Stromal cell of bone marrow (primary cell): ENCODE measurements around the gene CNPY1.

Experiments used
- DNase-seq: peaks from one replicate; pipeline ENCODE4 v3.0.0-alpha.2; 2012; ENCODE audit warnings: low read depth

Gene CNPY1

DNA sequence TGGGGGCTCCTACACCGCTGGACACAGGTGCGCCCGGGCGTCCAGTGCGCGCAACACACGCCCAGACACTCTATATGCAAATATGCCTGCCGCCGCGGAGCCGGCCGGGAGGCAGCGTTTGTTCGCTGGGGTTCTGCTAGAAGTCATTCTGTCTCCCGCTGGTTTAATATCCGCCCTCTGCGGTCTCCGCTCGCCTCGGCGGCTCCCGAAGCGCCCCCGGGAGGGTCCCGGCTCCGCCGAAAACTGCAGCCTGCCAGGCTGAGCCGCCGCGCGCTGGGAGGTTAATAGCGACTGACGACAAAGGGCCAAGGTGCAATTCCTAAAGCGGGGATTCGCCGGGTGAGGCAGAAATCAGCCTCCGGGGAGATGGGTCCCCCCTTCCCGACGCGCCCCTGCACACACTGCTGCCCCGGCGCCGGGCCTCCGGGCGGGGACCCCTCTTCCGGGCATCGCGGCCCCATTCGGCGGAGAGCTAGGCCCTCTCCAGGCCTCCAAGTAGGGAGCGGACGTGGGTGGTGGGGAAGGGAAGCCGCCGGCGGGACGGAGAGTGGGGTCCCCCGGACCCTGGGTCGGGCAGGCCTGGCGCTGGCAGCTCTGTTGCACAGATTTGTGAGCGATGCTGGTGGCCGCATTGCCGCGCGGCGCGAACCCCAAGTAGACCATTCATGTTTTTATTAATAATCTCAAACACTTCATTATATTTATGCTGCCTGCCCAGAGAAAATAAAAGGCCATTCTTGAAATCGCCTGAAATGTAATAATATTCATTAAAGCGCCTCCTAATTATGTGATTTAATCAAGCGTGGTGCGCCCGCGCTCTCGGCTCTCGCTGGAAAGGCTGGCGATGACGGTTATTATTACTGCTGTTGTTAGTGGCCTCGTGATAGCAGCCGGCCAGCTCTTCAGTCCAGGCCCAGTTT, 79.3 kb downstream of the CNPY1 start:
- no peak for DNase-seq

DNA sequence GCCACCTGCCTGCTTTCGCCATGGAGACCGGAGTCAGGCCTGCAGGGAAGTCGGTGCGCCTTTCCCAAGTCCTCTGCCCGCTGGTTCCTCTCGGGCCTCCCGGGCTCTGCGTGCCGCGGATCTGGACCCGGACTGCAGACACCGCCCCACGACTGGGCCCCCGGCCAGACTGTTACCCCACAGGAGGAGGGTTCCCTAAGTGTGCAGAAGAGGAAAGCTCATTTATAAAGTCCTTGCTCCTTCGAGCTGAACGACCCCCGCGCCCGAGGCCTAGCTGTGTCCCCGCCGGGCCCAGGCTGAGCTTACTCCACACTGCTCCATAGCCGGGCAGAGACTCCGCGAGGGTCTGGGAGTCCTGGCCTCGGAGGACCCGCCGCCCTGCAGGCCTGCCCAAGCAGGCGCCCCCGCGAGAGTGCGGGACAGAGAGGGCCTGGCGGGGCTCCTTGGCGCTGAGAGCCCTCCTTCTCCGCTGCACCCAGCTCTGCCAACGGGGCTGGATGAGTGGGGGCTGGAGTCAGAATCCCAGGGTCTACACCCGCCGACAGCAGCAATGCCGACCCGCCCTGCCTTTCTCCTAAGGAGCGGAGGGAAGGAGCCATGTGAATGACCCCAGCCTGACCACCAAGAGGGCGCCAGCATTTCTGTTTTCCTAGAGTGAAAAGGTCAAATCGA, 80.1 kb downstream of the CNPY1 start:
- no peak for DNase-seq

DNA sequence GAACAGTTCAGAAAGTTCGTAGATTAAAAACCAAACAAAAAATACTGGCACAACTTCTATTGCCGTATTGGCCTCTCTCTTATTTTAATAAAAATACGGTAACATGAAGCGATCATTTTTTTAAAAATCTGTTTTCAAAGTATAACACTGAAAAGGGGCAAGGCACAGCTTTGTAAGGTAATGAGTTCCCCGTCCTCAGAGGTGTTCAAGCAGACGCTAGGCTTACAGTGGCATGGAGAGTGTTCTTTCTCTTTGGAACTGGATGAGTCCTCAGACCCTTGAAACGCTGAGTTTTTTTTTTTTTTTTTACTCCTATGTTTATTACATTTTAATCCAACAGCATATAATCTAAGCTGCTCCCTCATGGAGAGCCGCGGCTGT, 80.6 kb downstream of the CNPY1 start:
- DNase-seq = no peak

DNA sequence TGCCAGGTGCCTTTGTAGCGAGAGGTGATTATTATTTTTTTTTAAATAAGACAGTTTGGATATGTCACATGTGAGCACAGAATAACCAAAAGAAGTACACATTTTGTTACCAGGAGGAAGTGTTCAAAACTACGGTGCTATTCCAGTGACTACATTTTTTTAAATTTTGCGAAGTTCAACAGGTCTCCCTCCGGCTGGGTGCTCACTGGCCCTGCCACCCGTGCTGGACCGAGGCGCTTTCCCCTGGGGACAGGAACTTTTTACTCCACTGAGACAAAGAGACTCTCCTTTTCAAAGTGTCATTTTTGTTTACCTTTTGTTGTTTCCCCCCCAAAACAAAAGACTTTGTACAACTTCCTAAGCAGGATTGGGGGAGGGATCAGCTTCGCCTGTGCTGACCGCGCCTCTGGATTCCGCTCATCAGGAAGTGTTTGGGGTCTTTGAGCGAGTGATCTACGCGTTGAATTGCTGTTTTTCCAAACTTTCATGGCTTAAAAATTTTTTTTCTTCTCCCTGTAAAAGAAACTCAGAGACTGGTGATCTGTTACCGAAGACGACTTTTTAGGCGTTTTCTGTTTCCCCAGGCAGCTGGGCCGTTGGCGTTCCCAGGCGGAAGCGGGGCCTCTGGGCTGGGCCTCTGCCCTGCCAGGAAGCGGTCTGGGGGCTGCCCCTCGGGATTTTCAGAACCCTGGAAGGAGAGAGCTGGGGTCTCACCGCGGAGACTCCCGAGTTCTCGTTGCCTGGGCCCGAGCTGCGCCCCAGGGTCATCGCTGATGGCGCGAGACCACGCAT, 81.2 kb downstream of the CNPY1 start:
- no peak for DNase-seq

DNA sequence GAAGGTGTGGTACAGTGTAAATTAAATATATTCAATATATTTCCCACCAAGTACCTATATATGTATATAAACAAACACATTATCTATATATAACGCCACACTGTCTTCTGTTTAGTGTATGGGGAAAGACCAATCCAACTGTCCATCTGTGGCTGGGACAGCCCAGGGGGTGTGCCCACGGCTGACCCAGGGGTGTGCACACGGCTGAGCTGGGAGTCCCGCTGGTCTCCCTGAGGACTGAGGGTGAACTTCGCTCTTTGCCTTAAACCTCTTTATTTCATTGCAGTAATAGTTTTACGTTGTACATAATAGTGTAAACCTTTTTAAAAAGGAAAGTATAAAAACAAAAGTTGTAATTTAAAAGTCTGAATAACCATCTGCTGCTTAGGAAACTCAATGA, 82.2 kb downstream of the CNPY1 start:
- DNase-seq = no peak

DNA sequence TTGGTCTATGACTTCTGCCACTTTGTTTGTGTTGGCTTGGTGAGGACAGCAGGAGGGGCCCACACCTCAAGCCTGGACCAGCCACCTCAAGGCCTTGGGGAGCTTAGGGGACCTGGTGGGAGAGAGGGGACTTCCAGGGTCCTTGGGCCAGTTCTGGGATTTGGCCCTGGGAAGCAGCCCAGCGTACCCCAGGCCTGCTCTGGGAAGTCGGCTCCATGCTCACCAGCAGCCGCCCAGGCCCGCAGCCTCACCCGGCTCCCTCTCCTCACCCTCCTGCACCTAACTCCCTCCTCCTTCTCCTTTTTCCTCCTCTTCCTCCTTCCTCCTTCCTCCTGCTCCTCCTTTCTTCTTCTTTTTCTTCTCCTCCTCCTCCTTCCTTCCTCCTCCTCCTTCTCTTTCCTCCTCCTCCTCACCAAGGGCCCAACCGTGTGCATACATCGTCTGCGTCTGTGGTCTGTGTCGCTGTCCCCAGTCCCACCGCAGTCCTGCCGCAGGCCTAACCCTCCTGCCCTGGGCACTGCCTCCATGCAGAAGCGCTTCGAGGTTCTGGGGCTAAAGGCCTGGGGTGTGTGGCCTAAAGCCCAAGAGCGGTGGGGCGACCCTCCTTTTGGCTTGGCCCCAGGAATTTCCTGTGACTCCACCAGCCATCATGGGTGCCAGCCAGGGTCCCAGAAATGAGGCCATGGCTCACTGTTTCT, 83.1 kb downstream of the CNPY1 start:
- no peak for DNase-seq

DNA sequence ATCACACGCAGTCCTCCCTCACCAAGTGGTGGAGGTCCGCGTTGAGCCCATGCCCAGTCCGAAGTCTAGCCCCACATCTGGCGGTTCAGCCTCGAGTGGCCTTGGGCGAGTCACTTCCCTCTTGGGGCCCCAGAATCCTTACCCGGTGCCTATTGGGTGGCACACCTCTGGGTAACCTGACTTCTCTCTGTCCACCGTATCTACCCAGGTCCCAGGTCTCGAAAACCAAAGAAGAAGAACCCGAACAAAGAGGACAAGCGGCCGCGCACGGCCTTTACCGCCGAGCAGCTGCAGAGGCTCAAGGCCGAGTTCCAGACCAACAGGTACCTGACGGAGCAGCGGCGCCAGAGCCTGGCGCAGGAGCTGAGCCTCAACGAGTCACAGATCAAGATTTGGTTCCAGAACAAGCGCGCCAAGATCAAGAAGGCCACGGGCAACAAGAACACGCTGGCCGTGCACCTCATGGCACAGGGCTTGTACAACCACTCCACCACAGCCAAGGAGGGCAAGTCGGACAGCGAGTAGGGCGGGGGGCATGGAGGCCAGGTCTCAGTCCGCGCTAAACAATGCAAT, 84.1 kb downstream of the CNPY1 start:
- no peak for DNase-seq

DNA sequence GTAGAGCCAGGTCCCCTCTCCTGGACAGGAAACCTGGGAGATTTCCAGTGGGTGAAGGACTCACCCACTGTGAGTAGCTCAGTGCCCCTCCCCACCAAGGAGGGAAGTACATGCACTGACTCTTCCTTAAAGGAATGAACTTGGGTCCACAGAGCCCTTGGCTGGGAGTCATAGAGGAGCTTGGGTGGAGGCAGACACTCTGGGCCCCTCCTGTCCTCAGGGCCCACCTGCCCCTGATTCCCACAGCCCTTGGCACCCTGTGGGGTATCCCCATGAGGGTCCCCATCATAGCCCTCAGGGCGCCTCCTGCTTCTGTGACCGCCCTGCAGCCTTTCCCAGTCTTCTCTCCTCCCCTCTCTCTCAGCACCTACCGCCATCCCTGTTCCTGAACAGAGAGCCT, 84.7 kb downstream of the CNPY1 start:
- no peak for DNase-seq

DNA sequence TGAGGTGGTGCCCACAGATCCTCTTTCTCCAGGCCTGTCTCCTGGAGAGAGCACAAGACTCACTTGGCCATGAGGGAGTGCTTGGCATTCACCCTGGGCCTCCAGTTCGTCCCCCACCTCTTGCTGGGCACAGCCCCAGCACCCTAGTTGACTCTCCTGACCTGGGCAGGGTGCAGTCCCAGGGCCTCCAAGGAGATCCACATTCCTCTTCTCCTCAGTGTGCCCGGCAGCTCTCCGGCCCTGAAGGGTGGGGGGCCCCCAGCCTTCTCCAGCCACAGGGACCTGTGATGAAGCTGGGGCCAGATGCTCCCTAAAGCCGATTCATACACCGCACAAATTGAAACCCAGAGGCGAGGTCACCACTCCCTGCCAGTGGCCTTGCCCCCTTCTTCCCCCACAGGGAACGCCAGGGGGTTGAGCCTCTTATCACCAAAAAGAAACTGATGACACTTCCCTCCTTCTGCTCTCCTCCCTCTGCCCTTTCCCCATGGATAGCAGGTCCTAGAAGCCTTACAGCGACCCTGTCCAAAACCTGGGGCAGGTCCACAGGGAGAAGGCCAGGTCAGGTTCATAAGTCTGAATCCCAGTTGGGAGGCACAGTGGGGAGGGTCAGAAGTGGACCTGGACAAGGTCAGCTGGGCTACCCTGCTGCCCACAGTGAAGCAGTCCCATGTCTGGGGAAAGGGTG, 85.3 kb downstream of the CNPY1 start:
- no peak for DNase-seq

DNA sequence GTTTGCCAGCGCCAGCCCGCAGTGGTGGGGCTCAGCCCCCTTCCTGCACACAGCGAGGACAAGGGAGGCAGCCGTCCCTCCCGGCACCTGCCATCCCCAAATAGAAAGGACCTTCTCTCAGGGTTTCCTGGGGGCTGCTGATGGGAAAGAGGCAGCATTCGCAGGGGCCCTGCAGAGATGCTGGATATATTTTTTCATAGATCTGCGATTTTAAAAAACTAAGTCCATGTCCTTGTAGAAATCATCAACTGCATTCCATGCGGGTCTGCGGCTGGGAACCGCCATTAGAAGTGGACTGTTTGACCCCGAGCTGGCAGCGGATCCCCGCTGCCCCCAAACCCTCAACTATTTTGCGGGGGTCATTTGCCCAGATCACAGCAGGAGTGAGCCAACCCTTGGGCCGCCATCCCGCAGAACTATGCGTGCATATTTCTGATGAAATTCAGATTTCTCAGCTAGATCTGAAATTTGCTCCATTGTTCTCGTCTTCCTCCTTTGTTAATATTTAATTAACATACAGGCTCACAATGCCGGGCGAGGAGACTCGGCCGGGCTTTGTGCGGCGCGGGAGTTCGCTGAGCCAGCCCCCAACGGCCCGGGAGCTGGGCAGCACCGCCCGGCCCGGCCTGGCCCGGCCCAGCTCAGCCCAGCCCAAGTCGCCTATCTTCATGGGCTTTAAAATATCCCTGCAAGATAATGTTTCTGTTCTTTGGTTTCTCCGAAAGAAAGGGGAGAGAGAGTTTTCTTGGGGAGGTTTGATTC, 86.5 kb downstream of the CNPY1 start:
- DNase-seq = no peak

DNA sequence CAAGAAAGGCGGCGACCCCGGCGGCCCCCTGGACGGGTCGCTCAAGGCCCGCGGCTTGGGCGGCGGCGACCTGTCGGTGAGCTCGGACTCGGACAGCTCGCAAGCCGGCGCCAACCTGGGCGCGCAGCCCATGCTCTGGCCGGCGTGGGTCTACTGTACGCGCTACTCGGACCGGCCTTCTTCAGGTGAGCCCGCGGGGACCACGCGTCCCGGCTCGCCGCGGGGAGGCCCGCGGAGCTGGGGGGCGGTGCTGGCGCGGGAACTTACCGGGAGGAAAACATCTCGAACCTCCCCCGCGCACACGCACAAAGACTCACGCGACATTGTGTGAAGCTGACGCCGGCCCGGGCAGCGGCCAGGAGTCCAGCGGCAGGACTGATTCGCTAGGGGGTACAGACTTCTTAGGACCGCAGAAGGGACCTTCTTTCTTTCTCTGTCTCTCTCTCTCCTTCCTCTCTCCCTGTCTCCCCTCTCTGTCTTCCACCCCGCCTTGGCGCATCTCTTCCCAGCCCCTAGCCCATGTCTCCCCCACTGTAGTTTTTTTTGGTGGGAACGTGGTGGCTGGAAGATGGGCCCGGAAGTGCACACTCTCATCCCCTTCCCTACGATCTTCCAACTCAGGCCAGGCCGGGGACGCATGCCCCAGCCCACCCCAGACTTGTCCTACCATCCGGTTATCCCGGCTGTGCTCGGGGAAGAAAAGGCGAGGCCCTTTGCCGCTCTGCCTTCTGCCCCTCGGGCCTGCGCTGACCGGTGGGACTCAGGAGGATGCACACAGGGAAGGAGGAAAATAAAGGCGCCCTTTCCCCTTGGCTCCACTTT, 87.3 kb downstream of the CNPY1 start:
- no peak for DNase-seq

DNA sequence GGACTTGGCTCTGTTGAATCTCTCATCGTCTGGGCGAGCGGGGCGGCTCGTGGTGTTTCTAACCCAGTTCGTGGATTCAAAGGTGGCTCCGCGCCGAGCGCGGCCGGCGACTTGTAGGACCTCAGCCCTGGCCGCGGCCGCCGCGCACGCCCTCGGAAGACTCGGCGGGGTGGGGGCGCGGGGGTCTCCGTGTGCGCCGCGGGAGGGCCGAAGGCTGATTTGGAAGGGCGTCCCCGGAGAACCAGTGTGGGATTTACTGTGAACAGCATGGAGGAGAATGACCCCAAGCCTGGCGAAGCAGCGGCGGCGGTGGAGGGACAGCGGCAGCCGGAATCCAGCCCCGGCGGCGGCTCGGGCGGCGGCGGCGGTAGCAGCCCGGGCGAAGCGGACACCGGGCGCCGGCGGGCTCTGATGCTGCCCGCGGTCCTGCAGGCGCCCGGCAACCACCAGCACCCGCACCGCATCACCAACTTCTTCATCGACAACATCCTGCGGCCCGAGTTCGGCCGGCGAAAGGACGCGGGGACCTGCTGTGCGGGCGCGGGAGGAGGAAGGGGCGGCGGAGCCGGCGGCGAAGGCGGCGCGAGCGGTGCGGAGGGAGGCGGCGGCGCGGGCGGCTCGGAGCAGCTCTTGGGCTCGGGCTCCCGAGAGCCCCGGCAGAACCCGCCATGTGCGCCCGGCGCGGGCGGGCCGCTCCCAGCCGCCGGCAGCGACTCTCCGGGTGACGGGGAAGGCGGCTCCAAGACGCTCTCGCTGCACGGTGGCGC, 88.1 kb downstream of the CNPY1 start, which contains the start of gene EN2:
Gene EN2 (plus strand): TSS at position 19 of the 767 bp plus-strand sequence. CDS start 249 bp downstream, at position 268.
- no peak for DNase-seq

DNA sequence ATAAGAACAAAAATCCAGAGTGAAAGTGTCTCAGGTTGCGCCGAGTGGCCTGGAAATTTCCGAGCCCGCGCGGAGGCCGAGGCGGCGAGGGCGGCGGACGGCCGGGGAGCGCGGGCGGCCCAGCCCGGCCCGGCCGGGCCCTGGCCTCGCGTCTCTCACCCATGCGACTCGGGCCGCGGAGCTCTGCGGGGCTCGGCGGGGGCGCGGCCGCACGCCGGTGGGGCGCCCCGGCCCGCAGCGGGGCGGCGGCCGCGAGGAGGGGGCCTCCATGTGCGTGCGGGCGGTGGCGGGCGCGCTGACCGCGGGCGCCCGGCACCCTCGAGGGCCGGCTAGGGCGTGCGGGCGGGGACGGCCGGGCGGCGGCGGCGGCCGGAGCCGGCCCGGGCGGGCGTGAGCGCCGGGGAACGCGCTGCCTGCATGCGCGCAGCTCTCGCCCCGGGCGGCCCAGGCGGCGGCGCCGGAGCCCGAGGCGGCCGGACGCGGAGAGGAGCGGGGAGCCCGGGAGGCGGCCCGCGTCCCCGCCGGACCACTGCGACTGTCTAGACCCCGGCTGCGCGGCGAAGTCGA, 88.7 kb downstream of the CNPY1 start:
- no peak for DNase-seq

DNA sequence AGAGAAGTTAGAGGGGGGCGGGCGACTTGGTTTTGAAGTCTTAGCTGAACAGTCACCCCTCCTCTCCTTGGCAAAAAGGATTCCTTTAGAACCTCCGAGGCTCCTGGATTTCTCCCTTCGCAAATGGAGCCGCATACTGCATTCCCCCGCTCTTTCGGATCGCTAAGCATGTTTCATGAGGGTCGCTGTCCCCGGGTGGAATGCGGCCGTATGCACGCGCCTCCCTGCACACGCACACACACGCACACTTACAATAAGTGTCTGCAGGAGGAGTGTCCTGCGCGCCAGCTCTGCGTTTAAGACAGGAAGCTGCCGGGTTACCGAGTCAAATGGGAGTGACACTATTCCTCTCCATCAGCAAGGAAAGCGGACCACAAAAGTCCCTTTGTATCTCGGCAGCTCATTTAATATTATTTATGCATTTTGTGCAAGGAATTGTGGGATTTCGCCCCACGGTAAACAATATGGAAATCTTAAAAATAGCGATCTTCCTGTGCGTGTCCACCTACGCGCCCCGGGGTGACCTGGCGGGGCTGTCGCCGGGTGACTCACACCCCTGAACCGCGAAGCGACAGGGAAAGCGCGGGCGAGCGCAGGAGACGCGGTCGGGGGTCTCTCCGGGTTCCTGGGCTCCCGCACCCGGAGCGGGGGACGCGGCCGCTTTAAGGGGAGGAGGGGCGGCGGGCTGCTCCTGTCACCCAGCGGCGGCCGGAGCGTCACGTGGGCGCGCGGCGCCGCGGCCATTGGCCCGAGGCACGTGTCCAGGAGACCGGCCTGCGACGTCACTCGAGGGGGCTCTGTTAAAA, 89.4 kb downstream of the CNPY1 start:
- peak; percentile 13 for DNase-seq

DNA sequence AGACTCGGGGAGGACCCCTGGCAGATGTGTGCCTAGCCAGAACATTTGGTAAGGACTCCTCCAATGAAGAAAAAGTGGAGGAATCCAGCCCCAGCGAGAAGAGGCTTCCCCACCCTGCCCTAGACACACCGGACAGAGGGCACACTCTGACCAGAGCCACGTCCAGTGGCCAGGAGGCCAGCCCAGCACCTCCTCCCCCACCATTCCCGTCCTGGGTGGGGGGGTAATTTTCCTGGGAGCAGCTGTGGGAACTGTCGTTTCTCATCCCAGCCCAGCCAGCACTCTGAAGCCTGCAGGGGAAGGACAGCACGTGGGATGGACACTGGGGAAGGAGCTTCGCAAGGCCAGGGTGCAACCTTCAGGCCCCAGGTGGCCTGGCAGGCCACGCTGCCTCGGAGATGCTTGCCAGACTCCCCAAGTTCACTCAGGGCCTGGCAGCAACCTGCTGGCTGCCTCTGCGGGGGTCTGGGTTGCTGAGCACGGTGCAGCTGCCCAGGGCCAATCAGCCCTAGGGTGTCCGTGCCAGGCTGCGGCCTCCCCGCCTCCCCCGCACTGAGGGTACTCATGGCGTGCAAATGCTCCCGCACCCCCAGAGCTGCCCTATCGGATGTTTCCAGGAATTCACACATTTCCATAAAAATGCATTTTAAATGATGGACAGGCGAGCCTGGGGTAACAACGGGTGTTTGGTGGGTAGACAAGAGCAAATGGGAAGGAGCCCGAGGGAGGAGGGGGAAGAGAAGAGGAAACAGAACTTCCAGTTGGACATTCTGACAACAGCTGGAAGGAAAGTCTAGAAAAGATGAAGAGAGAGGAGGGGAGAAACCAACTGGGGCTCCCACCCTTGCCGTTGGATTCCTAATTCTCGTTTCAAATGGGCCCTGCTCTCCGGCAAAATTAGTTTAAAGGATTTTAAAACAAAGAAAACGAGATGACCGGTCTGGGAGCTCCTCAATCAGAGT, 90.3 kb downstream of the CNPY1 start:
- no peak for DNase-seq

DNA sequence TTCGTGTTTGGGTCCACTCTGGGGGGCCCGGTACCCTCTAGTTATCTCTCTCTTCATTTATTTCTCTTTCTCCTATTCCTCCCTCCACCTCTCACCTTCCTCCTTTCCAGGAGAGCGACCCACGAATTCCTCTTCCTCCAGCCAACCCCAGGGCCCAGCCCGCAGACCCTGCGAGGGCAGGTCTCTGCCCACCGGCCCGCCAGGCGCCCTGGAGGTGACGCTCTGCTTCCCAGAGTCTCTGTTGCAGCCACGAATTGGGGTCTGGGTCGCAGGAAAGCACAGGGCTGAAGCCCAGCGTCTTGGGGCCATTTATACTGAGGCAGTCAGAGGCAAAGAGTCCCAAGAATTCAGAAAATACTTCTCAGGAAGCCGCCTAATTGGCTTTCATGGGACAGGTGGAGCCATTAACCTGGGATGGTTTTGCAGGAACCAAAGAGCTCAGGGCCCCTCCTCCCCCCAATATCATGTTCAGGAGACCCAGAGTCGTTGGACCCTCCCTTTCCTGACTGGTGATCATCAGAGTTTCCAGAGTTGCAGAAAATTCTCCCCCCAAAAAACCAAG, 91.1 kb downstream of the CNPY1 start:
- DNase-seq = no peak
